ENCODE data around the gene PCDHB7.
"Not testable (repeated sequence)": the region's sequence is repeated elsewhere in the genome, so short reads cannot be mapped to it uniquely, and the experiment has no call there.

Gene PCDHB7

GRCh38 chr5:141172381-141173204, at the start of gene PCDHB7:
TSS of gene PCDHB7 (plus strand) at chr5:141172644. CDS start at chr5:141172836, 192 bp downstream.
- no peak for DNase-seq (ENCODE audit: low spot score)

DNA sequence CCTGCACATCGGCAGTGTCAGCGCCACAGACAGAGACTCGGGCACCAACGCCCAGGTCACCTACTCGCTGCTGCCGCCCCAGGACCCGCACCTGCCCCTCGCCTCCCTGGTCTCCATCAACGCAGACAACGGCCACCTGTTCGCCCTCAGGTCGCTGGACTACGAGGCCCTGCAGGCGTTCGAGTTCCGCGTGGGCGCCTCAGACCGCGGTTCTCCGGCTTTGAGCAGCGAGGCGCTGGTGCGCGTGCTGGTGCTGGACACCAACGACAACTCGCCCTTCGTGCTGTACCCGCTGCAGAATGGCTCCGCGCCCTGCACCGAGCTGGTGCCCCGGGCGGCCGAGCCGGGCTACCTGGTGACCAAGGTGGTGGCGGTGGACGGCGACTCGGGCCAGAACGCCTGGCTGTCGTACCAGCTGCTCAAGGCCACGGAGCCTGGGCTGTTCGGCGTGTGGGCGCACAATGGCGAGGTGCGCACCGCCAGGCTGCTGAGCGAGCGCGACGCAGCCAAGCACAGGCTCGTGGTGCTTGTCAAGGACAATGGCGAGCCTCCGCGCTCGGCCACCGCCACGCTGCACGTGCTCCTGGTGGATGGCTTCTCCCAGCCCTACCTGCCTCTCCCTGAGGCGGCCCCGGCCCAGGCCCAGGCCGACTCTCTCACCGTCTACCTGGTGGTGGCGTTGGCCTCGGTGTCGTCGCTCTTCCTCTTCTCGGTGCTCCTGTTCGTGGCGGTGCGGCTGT, 48.9 kb upstream of the PCDHB7 start:
- not testable (repeated sequence) for DNase-seq (ENCODE audit: low spot score)

- DNase-seq (ENCODE audit: low spot score), result no peak
These were observed 45.1 kb upstream of the PCDHB7 start for GRCh38 chr5:141127305-141127704.

GRCh38 chr5:141135030-141135717, 37.3 kb upstream of the PCDHB7 start, which contains the start of gene PCDHB5:
TSS of gene PCDHB5 (plus strand) at chr5:141135206. CDS start at chr5:141135435, 229 bp downstream.
- DNase-seq (ENCODE audit: low spot score), result no peak

- no peak for DNase-seq (ENCODE audit: low spot score)
These were observed 36.7 kb upstream of the PCDHB7 start for GRCh38 chr5:141135718-141136266.

- not testable (repeated sequence) for DNase-seq (ENCODE audit: low spot score)
These were observed 35.1 kb upstream of the PCDHB7 start for GRCh38 chr5:141137346-141137745.

DNA sequence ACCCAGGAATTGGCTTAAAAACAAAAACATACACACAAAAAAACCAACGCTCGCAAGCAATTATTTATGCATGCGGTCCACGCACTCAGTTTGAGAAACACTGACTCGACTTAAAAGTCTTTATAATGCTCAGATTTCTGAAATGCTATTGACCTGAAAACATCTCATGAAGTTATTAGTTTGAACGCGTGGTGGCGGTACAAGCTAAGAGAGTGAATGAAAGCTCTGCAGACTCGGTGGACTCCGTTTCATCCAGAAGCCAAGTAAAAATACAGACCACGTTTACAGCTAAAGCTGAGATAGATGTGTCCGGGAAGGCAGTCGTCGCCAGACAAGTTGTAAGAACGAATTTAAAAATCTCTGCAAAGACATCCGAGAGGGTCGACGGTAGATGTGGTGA, 22.6 kb upstream of the PCDHB7 start, which contains the start of gene PCDHB6:
Gene PCDHB6, plus strand, starts transcription at position 246 of the 400 bp plus-strand sequence. CDS start 201 bp downstream, outside the sequence.
- no peak for DNase-seq (ENCODE audit: low spot score)

DNA sequence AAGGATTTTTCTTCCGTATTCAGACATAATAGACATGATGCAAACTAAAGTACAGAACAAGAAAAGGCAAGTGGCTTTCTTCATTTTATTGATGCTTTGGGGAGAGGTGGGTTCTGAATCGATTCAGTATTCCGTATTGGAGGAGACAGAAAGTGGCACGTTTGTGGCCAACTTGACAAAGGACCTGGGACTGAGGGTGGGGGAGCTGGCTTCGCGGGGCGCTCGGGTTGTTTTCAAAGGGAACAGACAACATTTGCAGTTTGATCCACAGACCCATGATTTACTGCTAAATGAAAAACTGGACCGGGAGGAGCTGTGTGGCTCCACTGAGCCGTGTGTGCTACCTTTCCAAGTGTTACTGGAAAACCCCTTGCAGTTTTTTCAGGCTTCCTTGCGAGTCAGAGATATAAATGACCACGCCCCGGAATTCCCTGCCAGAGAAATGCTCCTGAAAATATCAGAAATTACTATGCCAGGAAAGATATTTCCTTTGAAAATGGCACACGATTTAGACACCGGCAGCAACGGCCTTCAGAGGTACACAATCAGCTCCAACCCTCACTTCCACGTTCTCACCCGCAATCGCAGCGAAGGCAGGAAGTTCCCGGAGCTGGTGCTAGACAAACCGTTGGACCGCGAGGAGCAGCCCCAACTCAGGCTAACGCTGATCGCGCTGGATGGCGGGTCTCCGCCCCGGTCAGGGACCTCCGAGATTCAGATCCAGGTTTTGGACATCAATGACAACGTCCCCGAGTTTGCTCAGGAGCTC, 22.0 kb upstream of the PCDHB7 start:
- DNase-seq (ENCODE audit: low spot score), result no peak

- DNase-seq (ENCODE audit: low spot score), result no peak
These were observed 21.5 kb upstream of the PCDHB7 start for GRCh38 chr5:141150993-141151325.

GRCh38 chr5:141151632-141152031, 20.8 kb upstream of the PCDHB7 start:
- DNase-seq (ENCODE audit: low spot score), result not testable (repeated sequence)

DNA sequence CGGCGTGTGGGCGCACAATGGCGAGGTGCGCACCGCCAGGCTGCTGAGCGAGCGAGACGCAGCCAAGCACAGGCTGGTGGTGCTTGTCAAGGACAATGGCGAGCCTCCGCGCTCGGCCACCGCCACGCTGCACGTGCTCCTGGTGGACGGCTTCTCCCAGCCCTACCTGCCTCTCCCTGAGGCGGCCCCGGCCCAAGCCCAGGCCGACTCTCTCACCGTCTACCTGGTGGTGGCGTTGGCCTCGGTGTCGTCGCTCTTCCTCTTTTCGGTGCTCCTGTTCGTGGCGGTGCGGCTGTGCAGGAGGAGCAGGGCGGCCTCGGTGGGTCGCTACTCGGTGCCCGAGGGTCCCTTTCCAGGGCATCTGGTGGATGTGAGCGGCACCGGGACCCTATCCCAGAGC, 20.3 kb upstream of the PCDHB7 start:
- DNase-seq (ENCODE audit: low spot score), result not testable (repeated sequence)

DNA sequence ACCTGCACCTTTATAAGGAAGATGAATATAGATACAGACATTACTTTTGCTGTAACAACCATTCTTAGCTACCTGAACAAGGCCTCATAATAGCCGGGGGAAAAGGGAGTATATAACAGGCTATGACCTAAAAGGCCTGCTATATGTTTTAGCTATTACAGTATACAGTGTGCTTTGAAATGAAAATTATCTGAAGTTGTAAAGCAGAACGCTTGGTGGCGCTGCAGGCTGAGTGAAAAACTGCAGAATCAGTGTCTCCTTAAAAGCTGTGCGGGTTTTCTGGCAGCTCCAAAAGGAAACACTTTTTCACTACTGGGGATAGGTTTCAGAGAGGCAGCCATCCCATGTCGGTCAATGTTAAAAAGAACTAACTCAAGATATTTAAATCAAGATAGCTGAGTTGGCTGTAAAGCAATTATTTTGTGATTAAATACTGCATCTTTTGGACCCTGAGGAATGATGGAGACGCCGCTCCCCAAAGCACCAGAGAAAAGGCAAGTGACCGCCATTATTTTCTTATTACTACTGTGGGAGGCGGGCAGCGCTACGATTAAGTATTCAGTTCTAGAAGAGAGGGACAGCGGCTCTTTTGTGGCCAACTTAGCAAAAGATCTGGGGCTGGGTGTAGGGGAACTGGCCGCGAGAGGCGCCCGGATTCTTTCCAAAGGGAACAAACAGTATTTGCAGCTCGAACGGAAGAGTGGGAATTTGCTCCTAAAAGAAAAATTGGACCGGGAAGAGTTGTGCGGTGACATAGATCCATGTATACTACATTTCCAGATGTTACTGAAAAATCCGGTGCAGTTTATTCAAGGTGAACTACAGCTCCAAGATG, 16.7 kb upstream of the PCDHB7 start:
- DNase-seq (ENCODE audit: low spot score), result no peak

- not testable (repeated sequence) for DNase-seq (ENCODE audit: low spot score)
These were observed 15.1 kb upstream of the PCDHB7 start for GRCh38 chr5:141157356-141157755.

DNA sequence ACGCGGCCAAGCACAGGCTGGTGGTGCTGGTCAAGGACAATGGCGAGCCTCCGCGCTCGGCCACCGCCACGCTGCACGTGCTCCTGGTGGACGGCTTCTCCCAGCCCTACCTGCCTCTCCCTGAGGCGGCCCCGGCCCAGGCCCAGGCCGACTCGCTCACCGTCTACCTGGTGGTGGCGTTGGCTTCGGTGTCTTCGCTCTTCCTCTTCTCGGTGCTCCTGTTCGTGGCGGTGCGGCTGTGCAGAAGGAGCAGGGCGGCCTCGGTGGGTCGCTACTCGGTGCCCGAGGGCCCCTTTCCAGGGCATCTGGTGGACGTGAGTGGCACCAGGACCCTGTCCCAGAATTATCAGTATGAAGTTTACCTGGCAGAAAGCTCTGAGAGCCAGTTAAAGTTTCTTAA, 14.5 kb upstream of the PCDHB7 start:
- DNase-seq (ENCODE audit: low spot score), result not testable (repeated sequence)

GRCh38 chr5:141174291-141175104, 2.1 kb downstream of the PCDHB7 start:
- DNase-seq (ENCODE audit: low spot score), result not testable (repeated sequence)

DNA sequence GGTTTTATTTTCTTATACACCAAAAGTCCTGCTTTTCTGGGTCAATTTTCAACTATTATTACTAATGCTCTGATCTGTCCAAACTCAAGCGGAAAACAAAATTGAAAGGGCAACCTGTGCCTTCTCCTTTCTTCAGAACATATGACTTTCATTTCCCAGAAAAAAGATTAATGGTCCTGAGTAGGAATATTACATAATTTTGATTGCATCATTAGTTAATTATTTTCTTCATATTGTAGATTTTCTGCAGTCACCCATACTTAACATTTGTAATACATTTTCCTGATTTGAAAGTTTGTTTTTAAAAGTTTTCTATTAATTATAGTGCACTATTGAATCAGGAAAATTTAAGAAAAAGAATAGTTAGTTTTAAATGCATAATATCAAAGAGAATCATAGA, 3.5 kb downstream of the PCDHB7 start:
- no peak for DNase-seq (ENCODE audit: low spot score)

DNA sequence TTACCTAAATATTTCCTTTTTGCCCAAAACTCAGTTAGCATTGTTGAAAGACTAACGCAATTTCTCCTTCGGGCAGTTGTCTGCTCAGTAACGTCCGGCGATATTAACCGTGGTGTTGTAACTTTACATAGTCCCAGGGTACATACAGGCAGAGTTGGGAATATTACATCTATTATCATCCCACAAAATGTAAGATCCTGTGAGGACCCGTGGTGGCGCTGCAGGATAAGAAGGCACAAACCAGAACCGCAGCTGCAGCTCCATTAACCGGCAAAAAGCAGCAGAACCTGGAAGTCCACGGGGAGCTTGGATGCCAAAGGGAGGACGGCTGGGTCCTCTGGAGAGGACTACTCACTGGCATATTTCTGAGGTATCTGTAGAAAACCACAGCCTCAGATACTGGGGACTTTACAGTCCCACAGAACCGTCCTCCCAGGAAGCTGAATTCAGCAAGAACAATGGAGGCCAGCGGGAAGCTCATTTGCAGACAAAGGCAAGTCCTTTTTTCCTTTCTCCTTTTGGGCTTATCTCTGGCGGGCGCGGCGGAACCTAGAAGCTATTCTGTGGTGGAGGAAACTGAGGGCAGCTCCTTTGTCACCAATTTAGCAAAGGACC, 5.2 kb downstream of the PCDHB7 start, which contains the start of gene PCDHB8:
Gene PCDHB8, plus strand, starts transcription at position 214 of the 615 bp plus-strand sequence. Its CDS starts 245 bp downstream, at position 459.
- DNase-seq (ENCODE audit: low spot score), result not testable (repeated sequence)

DNA sequence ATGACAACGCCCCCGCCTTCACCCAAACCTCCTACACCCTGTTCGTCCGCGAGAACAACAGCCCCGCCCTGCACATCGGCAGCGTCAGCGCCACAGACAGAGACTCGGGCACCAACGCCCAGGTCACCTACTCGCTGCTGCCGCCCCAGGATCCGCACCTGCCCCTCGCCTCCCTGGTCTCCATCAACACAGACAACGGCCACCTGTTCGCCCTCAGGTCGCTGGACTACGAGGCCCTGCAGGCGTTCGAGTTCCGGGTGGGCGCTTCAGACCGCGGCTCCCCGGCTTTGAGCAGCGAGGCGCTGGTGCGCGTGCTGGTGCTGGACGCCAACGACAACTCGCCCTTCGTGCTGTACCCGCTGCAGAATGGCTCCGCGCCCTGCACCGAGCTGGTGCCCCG, 6.9 kb downstream of the PCDHB7 start:
- DNase-seq (ENCODE audit: low spot score), result not testable (repeated sequence)

GRCh38 chr5:141179876-141180275, 7.4 kb downstream of the PCDHB7 start:
- DNase-seq (ENCODE audit: low spot score), result not testable (repeated sequence)
